IMR-90 (cell line): Measurements from ENCODE around the gene NSUN6.
"Not testable (repeated sequence)": the region's sequence is repeated elsewhere in the genome, so short reads cannot be mapped to it uniquely, and the experiment has no call there.

Source experiments
- BHLHE40 ChIP-seq: fragments of 150-350 bp; IDR thresholded peaks from 2 replicates; pipeline ENCODE4 v1.6.1; 2016; ENCODE audit warnings: mild to moderate bottlenecking, low read depth, low read length
- CEBPB ChIP-seq: IDR thresholded peaks from 2 replicates; pipeline ENCODE4 v1.6.1; 2012; ENCODE audit warnings: low read depth, low read length, improper control_type of control experiment
- CHD1 ChIP-seq: IDR thresholded peaks from 2 replicates; pipeline ENCODE4 v1.6.1; 2012; ENCODE audit warnings: low read depth, low read length, improper control_type of control experiment
- CTCF ChIP-seq: conservative IDR thresholded peaks from 2 replicates; pipeline ENCODE4 v1.5.1; 2012; ENCODE audit warnings: mild to moderate bottlenecking, low read depth, low read length, improper control_type of control experiment
- FOS ChIP-seq: fragments of 150-350 bp; IDR thresholded peaks from 2 replicates; pipeline ENCODE4 v1.6.1; 2016; ENCODE audit warnings: low read depth, low read length
- MAFK ChIP-seq: IDR thresholded peaks from 2 replicates; pipeline ENCODE4 v1.6.1; 2012; ENCODE audit warnings: low read depth, low read length, improper control_type of control experiment
- MXI1 ChIP-seq: IDR thresholded peaks from 2 replicates; pipeline ENCODE4 v1.6.1; 2012; ENCODE audit warnings: low read depth, mild to moderate bottlenecking, low read length, moderate library complexity, borderline replicate concordance
- POLR2A ChIP-seq: IDR thresholded peaks from 2 replicates; pipeline ENCODE4 v1.6.1; 2012; ENCODE audit warnings: mild to moderate bottlenecking, low read depth, low read length
- RAD21 ChIP-seq: IDR thresholded peaks from 2 replicates; pipeline ENCODE4 v1.6.1; 2012; ENCODE audit warnings: low read length, improper control_type of control experiment
- RCOR1 ChIP-seq: IDR thresholded peaks from 2 replicates; pipeline ENCODE4 v1.6.1; 2012; ENCODE audit warnings: mild to moderate bottlenecking, low read length, improper control_type of control experiment; ENCODE audit not compliant: insufficient replicate concordance
- RFX5 ChIP-seq: IDR thresholded peaks from 2 replicates; pipeline ENCODE4 v1.8.0; 2012; ENCODE audit warnings: low read depth, mild to moderate bottlenecking, low read length, moderate library complexity
- SMC3 ChIP-seq: fragments of 150-350 bp; IDR thresholded peaks from 2 replicates; pipeline ENCODE4 v1.6.1; 2016; ENCODE audit warnings: low read depth, mild to moderate bottlenecking, antibody characterized with exemption, low read length, moderate library complexity
- TF ChIP-seq, protein P1 (sequence below): fragments of 150-350 bp; IDR thresholded peaks from 2 replicates; pipeline ENCODE4 v1.6.1; 2016; ENCODE audit warnings: low read depth, mild to moderate bottlenecking, low read length, moderate library complexity, borderline replicate concordance
- TF ChIP-seq, protein P2 (sequence below): fragments of 150-350 bp; IDR thresholded peaks from 2 replicates; pipeline ENCODE4 v1.6.1; 2017; ENCODE audit warnings: mild to moderate bottlenecking, antibody characterized with exemption, low read length, low read depth

- not testable (repeated sequence) for TF ChIP-seq POLR2A, CTCF, RFX5, RCOR1, RAD21, BHLHE40, MXI1, CHD1, MAFK, FOS, CEBPB, SMC3
- TF ChIP-seq, protein P1, sequence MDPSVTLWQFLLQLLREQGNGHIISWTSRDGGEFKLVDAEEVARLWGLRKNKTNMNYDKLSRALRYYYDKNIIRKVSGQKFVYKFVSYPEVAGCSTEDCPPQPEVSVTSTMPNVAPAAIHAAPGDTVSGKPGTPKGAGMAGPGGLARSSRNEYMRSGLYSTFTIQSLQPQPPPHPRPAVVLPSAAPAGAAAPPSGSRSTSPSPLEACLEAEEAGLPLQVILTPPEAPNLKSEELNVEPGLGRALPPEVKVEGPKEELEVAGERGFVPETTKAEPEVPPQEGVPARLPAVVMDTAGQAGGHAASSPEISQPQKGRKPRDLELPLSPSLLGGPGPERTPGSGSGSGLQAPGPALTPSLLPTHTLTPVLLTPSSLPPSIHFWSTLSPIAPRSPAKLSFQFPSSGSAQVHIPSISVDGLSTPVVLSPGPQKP = not testable (repeated sequence)
- TF ChIP-seq, protein P2, sequence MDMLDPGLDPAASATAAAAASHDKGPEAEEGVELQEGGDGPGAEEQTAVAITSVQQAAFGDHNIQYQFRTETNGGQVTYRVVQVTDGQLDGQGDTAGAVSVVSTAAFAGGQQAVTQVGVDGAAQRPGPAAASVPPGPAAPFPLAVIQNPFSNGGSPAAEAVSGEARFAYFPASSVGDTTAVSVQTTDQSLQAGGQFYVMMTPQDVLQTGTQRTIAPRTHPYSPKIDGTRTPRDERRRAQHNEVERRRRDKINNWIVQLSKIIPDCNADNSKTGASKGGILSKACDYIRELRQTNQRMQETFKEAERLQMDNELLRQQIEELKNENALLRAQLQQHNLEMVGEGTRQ = not testable (repeated sequence)
Observed at GRCh38 chr10:18639719-18640118, 11.7 kb downstream of the NSUN6 start.
